GM12878 (cell line): ENCODE data around the gene OR6C70.

ENCODE experiments used
- CREB1 ChIP-seq: IDR thresholded peaks from 2 replicates; pipeline ENCODE4 v1.6.1; 2012; ENCODE audit warnings: low read depth, mild to moderate bottlenecking, inconsistent platforms
- CREM ChIP-seq: IDR thresholded peaks from 2 replicates; pipeline ENCODE4 v1.6.1; 2014; ENCODE audit warnings: antibody characterized with exemption, low read depth
- ETV6 ChIP-seq, 2 experiments: fragments of 450-650 bp in 1 of 2; IDR thresholded peaks in 1 of 2; conservative IDR thresholded peaks in 1 of 2; 2 replicates each; pipeline ENCODE4 v1.6.1; 2014; ENCODE audit warnings: antibody characterized with exemption in 1 of 2, borderline replicate concordance in 1 of 2, low read depth in 1 of 2, mild to moderate bottlenecking in 1 of 2, moderate library complexity in 1 of 2
- FOXK2 ChIP-seq: fragments of 450-650 bp; IDR thresholded peaks from 2 replicates; pipeline ENCODE4 v1.6.1; 2017; ENCODE audit warnings: mild to moderate bottlenecking, moderate library complexity
- MTA2 ChIP-seq: fragments of 450-650 bp; IDR thresholded peaks from 2 replicates; pipeline ENCODE4 v1.6.1; 2016; ENCODE audit warnings: low read depth, mild to moderate bottlenecking, moderate library complexity
- POLR2AphosphoS2 ChIP-seq: IDR thresholded peaks from 2 replicates; pipeline ENCODE4 v1.6.1; 2011; ENCODE audit warnings: low read depth, mild to moderate bottlenecking, low read length, improper control_type of control experiment, moderate library complexity
- RBBP5 ChIP-seq: fragments of 200-600 bp; sonication (generic); conservative IDR thresholded peaks from 2 replicates; pipeline ENCODE4 v1.6.1; 2016
- ZNF24 ChIP-seq: fragments of 450-650 bp; IDR thresholded peaks from 2 replicates; pipeline ENCODE4 v1.6.1; 2017; ENCODE audit warnings: antibody characterized with exemption, mild to moderate bottlenecking
- TF ChIP-seq, protein P1 (sequence below): IDR thresholded peaks from 2 replicates; pipeline ENCODE4 v1.6.1; 2011; ENCODE audit warnings: low read depth, low read length, improper control_type of control experiment, borderline replicate concordance
- TF ChIP-seq, protein P2 (sequence below), 3 experiments: IDR thresholded peaks in 2 of 3; conservative IDR thresholded peaks in 1 of 3; 2 replicates each; pipeline ENCODE4 v1.5.1; 2011; ENCODE audit warnings: low read depth in 3 of 3, low read length in 3 of 3, mild to moderate bottlenecking in 3 of 3, control low read depth in 2 of 3, moderate library complexity in 2 of 3, inconsistent platforms in 1 of 3, mixed read lengths in 1 of 3; ENCODE audit not compliant: control insufficient read depth in 2 of 3, insufficient read depth in 1 of 3; ENCODE audit errors: extremely low read depth in 1 of 3
- TF ChIP-seq, protein P3 (sequence below): IDR thresholded peaks from 2 replicates; pipeline ENCODE4 v1.6.1; 2012; ENCODE audit warnings: low read depth, low read length, improper control_type of control experiment

DNA sequence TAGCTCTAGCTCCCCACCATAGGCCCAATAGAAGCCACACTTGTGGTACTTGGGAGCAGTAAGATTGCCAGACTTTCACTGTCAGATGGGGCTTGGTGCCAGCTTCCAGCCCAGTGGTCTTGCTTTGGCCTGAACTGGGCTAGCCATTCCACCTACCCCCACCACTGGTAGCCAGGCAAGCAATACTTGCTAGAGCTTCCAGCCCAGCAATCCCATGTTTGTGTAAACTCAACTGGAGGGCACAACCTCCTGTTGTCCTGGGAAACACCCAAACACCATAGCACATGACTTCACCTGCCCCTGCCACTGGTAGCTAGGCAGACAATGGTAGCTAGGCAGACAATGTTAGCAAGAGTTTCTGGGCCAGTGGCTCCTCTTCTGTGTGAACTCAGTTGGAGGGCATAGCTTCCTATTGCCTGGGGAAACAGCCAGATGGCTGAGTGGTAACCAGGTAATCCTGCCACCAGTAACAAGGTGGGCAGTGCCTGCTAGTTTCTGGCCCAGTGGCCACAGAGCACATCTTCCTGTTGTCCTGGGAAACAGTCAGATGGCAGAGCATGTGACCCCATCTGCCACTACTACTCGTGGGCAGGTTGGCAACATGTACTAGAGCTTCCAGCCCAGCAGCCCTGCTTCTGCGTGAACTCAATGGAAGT, 49.5 kb downstream of the OR6C70 start:
- no peak for TF ChIP-seq ETV6 (conservative IDR thresholded peaks at IDR 0.05 in 1 of 2, IDR thresholded peaks at IDR 0.05 in 1 of 2; ENCODE audit: borderline replicate concordance in 1 of 2, low read depth in 1 of 2)
- no peak for TF ChIP-seq CREM
- TF ChIP-seq, protein P1, sequence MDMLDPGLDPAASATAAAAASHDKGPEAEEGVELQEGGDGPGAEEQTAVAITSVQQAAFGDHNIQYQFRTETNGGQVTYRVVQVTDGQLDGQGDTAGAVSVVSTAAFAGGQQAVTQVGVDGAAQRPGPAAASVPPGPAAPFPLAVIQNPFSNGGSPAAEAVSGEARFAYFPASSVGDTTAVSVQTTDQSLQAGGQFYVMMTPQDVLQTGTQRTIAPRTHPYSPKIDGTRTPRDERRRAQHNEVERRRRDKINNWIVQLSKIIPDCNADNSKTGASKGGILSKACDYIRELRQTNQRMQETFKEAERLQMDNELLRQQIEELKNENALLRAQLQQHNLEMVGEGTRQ = no peak
- TF ChIP-seq, protein P2, sequence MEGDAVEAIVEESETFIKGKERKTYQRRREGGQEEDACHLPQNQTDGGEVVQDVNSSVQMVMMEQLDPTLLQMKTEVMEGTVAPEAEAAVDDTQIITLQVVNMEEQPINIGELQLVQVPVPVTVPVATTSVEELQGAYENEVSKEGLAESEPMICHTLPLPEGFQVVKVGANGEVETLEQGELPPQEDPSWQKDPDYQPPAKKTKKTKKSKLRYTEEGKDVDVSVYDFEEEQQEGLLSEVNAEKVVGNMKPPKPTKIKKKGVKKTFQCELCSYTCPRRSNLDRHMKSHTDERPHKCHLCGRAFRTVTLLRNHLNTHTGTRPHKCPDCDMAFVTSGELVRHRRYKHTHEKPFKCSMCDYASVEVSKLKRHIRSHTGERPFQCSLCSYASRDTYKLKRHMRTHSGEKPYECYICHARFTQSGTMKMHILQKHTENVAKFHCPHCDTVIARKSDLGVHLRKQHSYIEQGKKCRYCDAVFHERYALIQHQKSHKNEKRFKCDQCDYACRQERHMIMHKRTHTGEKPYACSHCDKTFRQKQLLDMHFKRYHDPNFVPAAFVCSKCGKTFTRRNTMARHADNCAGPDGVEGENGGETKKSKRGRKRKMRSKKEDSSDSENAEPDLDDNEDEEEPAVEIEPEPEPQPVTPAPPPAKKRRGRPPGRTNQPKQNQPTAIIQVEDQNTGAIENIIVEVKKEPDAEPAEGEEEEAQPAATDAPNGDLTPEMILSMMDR (IDR thresholded peaks at IDR 0.05 in 2 of 3, conservative IDR thresholded peaks at IDR 0.05 in 1 of 3; ENCODE audit: control insufficient read depth in 2 of 3, extremely low read depth in 1 of 3, insufficient read depth in 1 of 3, low read depth in 3 of 3, low read length in 3 of 3) = no peak
- TF ChIP-seq ZNF24 = no peak
- no peak for TF ChIP-seq MTA2
- TF ChIP-seq CREB1 = no peak
- TF ChIP-seq, protein P3, sequence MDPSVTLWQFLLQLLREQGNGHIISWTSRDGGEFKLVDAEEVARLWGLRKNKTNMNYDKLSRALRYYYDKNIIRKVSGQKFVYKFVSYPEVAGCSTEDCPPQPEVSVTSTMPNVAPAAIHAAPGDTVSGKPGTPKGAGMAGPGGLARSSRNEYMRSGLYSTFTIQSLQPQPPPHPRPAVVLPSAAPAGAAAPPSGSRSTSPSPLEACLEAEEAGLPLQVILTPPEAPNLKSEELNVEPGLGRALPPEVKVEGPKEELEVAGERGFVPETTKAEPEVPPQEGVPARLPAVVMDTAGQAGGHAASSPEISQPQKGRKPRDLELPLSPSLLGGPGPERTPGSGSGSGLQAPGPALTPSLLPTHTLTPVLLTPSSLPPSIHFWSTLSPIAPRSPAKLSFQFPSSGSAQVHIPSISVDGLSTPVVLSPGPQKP = no peak
- TF ChIP-seq RBBP5 = no peak
- TF ChIP-seq POLR2AphosphoS2 = no peak
- TF ChIP-seq FOXK2 = no peak
